Endothelial cell of umbilical vein (primary cell): ENCODE measurements around the gene DHX40. TPM values are rescaled to one million over a fixed set of nuclear protein-coding genes. Genes with fewer than 3 reads are reported as not detected.

Experiments used
- polyA plus RNA-seq, 4 experiments: library from polyadenylated mRNA; depleted of rRNA in 3 of 4; stranded (reverse) in 3 of 4; unstranded in 1 of 4; fragments of >200 nt; gene quantifications; 2 replicates each; pipeline versions ENCODE4 v1.2.1 to v1.2.3, GENCODE V29; 2011 to 2012; ENCODE audit warnings: missing spikeins in 1 of 4
- small RNA-seq: library from RNA; depleted of rRNA; stranded (forward); fragments of <200 nt; gene quantifications from one replicate; pipeline ENCODE3, GENCODE V24; 2012; ENCODE audit warnings: low replicate concordance, low read depth; ENCODE audit not compliant: insufficient read depth, insufficient read length
- total RNA-seq: library from RNA; stranded (reverse); gene quantifications from 2 replicates; pipeline ENCODE4 v1.2.3, GENCODE V29; 2021

Gene DHX40
- total and polyA plus RNA-seq, 2 donors (not counting 3 experiments of a cell fraction or from before 2014, with no cell fraction given) = 14.0 to 29.7 TPM

Small RNAs within 50 kb of the gene (small RNA-seq; reads per million reads assigned to genes)
- gene RNU4-13P = not detected

Other genes with a start within 250 kb of the DHX40 start
- gene YPEL2, start 234.0 kb upstream of the DHX40 start, total RNA-seq = 59.5 and 66.8 TPM in 2 replicates
- gene YPEL2, start 234.0 kb upstream of the DHX40 start, polyA plus RNA-seq = 29.4 and 36.5 TPM in 2 replicates
- 317 and 326 TPM in 2 replicates for gene CLTC, start 54.3 kb downstream of the DHX40 start, total RNA-seq
- gene CLTC, start 54.3 kb downstream of the DHX40 start, polyA plus RNA-seq = 164 and 169 TPM in 2 replicates
- gene PTRH2, start 141.8 kb downstream of the DHX40 start, total RNA-seq = 40.1 and 41.2 TPM in 2 replicates
- 40.0 and 46.7 TPM in 2 replicates for gene PTRH2, start 141.8 kb downstream of the DHX40 start, polyA plus RNA-seq
- gene VMP1, start 142.0 kb downstream of the DHX40 start, total RNA-seq = 270 and 321 TPM in 2 replicates
- gene VMP1, start 142.0 kb downstream of the DHX40 start, polyA plus RNA-seq = 121 and 138 TPM in 2 replicates